H1 (cell line): ENCODE results near the gene RAP1A. TPM values are rescaled to one million over a fixed set of nuclear protein-coding genes. Genes with fewer than 3 reads are reported as not detected.

Experiments
- CTCF ChIA-PET: fragments of 300-600 bp; sonication (Branson Sonifier 250); formaldehyde crosslinking; loops from one replicate; lab custom pipeline; 2021; ENCODE audit not compliant: partially characterized antibody; lab: Charles Lee
- POLR2A ChIA-PET: fragments of 300-600 bp; sonication (Branson Sonifier 250); formaldehyde crosslinking; loops from one replicate; lab custom pipeline; 2021; ENCODE audit warnings: inconsistent platforms; ENCODE audit not compliant: partially characterized antibody; lab: Charles Lee
- DNase-seq, 2 experiments: peaks; one replicate each; pipeline versions ENCODE4 v3.0.0 to v3.0.0-alpha.2; 2010 to 2022; ENCODE audit warnings: low spot score in 2 of 2, low read depth in 1 of 2, mixed read lengths in 1 of 2
- FAIRE-seq: peaks from 2 replicates; lab custom pipeline; 2011; peaks lifted over from hg19 to GRCh38; lab: Jason Lieb, UNC
- H2AFZ ChIP-seq: 2 replicates; pipeline ENCODE4 v1.8.1; 2012; ENCODE audit warnings: low read length, inconsistent platforms
- H2AK5ac ChIP-seq: 2 replicates; pipeline ENCODE4 v1.6.1; 2013; ENCODE audit warnings: low read depth, low read length
- H2BK120ac ChIP-seq: replicated peaks from 2 replicates; pipeline ENCODE3; 2013; ENCODE audit warnings: low read depth, low read length, inconsistent platforms
- H2BK12ac ChIP-seq: 2 replicates; pipeline ENCODE4 v1.6.1; 2013; ENCODE audit warnings: low read depth, low read length
- H2BK15ac ChIP-seq: 2 replicates; pipeline ENCODE4 v1.6.1; 2013; ENCODE audit warnings: low read length
- H2BK20ac ChIP-seq: 2 replicates; pipeline ENCODE4 v1.6.1; 2013; ENCODE audit warnings: low read length
- H2BK5ac ChIP-seq: 2 replicates; pipeline ENCODE4 v1.6.1; 2013; ENCODE audit warnings: low read depth, low read length
- H3K14ac ChIP-seq: 2 replicates; pipeline ENCODE4 v1.6.1; 2013; ENCODE audit warnings: inconsistent platforms; ENCODE audit not compliant: insufficient read length
- H3K18ac ChIP-seq: 2 replicates; pipeline ENCODE4 v1.6.1; 2013; ENCODE audit warnings: low read length; ENCODE audit errors: extremely low read depth
- H3K23ac ChIP-seq: 2 replicates; pipeline ENCODE4 v1.6.1; 2013; ENCODE audit warnings: inconsistent platforms; ENCODE audit not compliant: insufficient read length
- H3K23me2 ChIP-seq: 2 replicates; pipeline ENCODE4 v1.6.1; 2013; ENCODE audit warnings: low read depth, low read length
- H3K27ac ChIP-seq: 2 replicates; pipeline ENCODE4 v1.6.1; 2011; ENCODE audit warnings: low read depth, low read length, inconsistent platforms
- H3K27me3 ChIP-seq, 4 experiments: replicated peaks in 1 of 4; 1 replicate in 1 of 4; 2 replicates in 3 of 4; pipeline versions ENCODE4 v1.6.1 to v1.8.1; 2011 to 2013; ENCODE audit warnings: low read length in 3 of 4, mild to moderate bottlenecking in 3 of 4, inconsistent platforms in 2 of 4, mixed read lengths in 2 of 4, moderate library complexity in 1 of 4; ENCODE audit not compliant: control insufficient read depth in 3 of 4, insufficient read depth in 3 of 4; ENCODE audit errors: extremely low read depth in 1 of 4
- H3K36me3 ChIP-seq, 4 experiments: 2 replicates each; pipeline versions ENCODE4 v1.6.1 to v1.8.1; 2011 to 2013; ENCODE audit warnings: mild to moderate bottlenecking in 4 of 4, low read length in 3 of 4, moderate library complexity in 2 of 4, control low read depth in 1 of 4, inconsistent platforms in 1 of 4; ENCODE audit not compliant: insufficient read depth in 4 of 4, control insufficient read depth in 2 of 4
- H3K4ac ChIP-seq: replicated peaks from 2 replicates; pipeline ENCODE3; 2013; ENCODE audit warnings: low read length, low read depth, mixed read lengths, inconsistent platforms; ENCODE audit not compliant: insufficient read length
- H3K4me1 ChIP-seq, 4 experiments: replicated peaks in 1 of 4; 1 replicate in 1 of 4; 2 replicates in 3 of 4; pipeline versions ENCODE4 v1.6.1 to v1.8.1; 2011 to 2013; ENCODE audit warnings: low read length in 3 of 4, inconsistent platforms in 2 of 4, mixed read lengths in 1 of 4; ENCODE audit not compliant: insufficient read depth in 4 of 4, control insufficient read depth in 3 of 4
- H3K4me2 ChIP-seq, 2 experiments: 2 replicates each; pipeline versions ENCODE4 v1.6.1 to v1.8.1; 2011 to 2013; ENCODE audit warnings: low read depth in 2 of 2, low read length in 2 of 2, control low read depth in 1 of 2, inconsistent platforms in 1 of 2, mild to moderate bottlenecking in 1 of 2; ENCODE audit not compliant: insufficient read depth in 1 of 2
- H3K4me3 ChIP-seq, 4 experiments: fragments of 200-600, 300-600 bp in 1 of 4; sonication (generic), shearing (Covaris generic), sonication (Bioruptor Twin) in 1 of 4; 2 replicates each; pipeline versions ENCODE4 v1.5.1 to v1.8.1; 2011 to 2016; ENCODE audit warnings: low read length in 4 of 4, low read depth in 3 of 4, control low read depth in 2 of 4, inconsistent platforms in 2 of 4, mild to moderate bottlenecking in 2 of 4, mixed read lengths in 1 of 4, moderate library complexity in 1 of 4; ENCODE audit not compliant: insufficient read depth in 2 of 4; ENCODE audit errors: extremely low read depth in 1 of 4
- H3K56ac ChIP-seq: replicated peaks from 2 replicates; pipeline ENCODE3; 2013; ENCODE audit warnings: low read depth, mild to moderate bottlenecking, mixed read lengths, low read length, inconsistent platforms; ENCODE audit not compliant: insufficient read length
- H3K79me1 ChIP-seq: 2 replicates; pipeline ENCODE4 v1.6.1; 2013; ENCODE audit warnings: low read depth, low read length, control low read depth
- H3K79me2 ChIP-seq, 2 experiments: 2 replicates each; pipeline versions ENCODE4 v1.6.1 to v1.8.1; 2012 to 2013; ENCODE audit warnings: low read length in 2 of 2, mild to moderate bottlenecking in 2 of 2, inconsistent platforms in 1 of 2; ENCODE audit not compliant: insufficient read depth in 2 of 2, control insufficient read depth in 1 of 2
- H3K9ac ChIP-seq, 4 experiments: replicated peaks in 1 of 4; 1 replicate in 1 of 4; 2 replicates in 3 of 4; pipeline versions ENCODE4 v1.6.1 to v1.8.1; 2011 to 2013; ENCODE audit warnings: low read depth in 3 of 4, low read length in 3 of 4, control low read depth in 2 of 4, mild to moderate bottlenecking in 2 of 4, moderate library complexity in 2 of 4, inconsistent platforms in 1 of 4; ENCODE audit errors: extremely low read depth in 1 of 4
- H3K9me3 ChIP-seq, 2 experiments: 2 replicates each; pipeline versions ENCODE4 v1.6.1 to v1.8.1; 2012 to 2013; ENCODE audit warnings: mild to moderate bottlenecking in 2 of 2, moderate library complexity in 2 of 2, control low read depth in 1 of 2, inconsistent platforms in 1 of 2, low read depth in 1 of 2, low read length in 1 of 2, mixed read lengths in 1 of 2; ENCODE audit not compliant: insufficient read depth in 2 of 2
- H4K20me1 ChIP-seq, 2 experiments: replicated peaks in 1 of 2; 2 replicates each; pipeline versions ENCODE3 to v1.8.1; 2011 to 2013; ENCODE audit warnings: inconsistent platforms in 2 of 2, low read length in 2 of 2, mild to moderate bottlenecking in 1 of 2; ENCODE audit not compliant: insufficient read depth in 2 of 2, control insufficient read depth in 1 of 2
- H4K5ac ChIP-seq: 2 replicates; pipeline ENCODE4 v1.6.1; 2013; ENCODE audit warnings: low read length, low read depth, mixed read lengths, inconsistent platforms; ENCODE audit not compliant: insufficient read length
- H4K8ac ChIP-seq: 2 replicates; pipeline ENCODE4 v1.8.0; 2013; ENCODE audit warnings: mild to moderate bottlenecking, moderate library complexity, low read length, inconsistent platforms; ENCODE audit not compliant: insufficient read depth; ENCODE audit errors: extremely low read depth
- H4K91ac ChIP-seq: replicated peaks from 2 replicates; pipeline ENCODE3; 2013; ENCODE audit warnings: low read length, mixed read lengths, inconsistent platforms; ENCODE audit not compliant: insufficient read length
- BACH1 ChIP-seq: IDR thresholded peaks from 2 replicates; pipeline ENCODE4 v1.6.1; 2012; ENCODE audit warnings: low read length, improper control_type of control experiment
- MAFK ChIP-seq: IDR thresholded peaks from 2 replicates; pipeline ENCODE4 v1.6.1; 2012; ENCODE audit warnings: low read depth, mild to moderate bottlenecking, improper control_type of control experiment, low read length
- RAD21 ChIP-seq, 2 experiments: IDR thresholded peaks in 1 of 2; conservative IDR thresholded peaks in 1 of 2; 2 replicates each; pipeline ENCODE4 v1.6.1; 2011; ENCODE audit warnings: low read depth in 2 of 2, low read length in 2 of 2, improper control_type of control experiment in 1 of 2, inconsistent platforms in 1 of 2, mild to moderate bottlenecking in 1 of 2, moderate library complexity in 1 of 2
- WGBS, 2 experiments: shearing (Covaris generic) in 1 of 2; methylation state at CpG; one replicate each; pipeline versions ENCODE4 v1.1.6 to v1.1.7; 2013 to 2015; ENCODE audit warnings: low lambda C conversion rate in 2 of 2, mixed read lengths in 2 of 2, inconsistent platforms in 1 of 2, low coverage in 1 of 2, missing lambda C conversion rate in 1 of 2; ENCODE audit not compliant: insufficient replicate concordance in 2 of 2, insufficient coverage in 1 of 2, insufficient read length in 1 of 2; ENCODE audit errors: extremely low coverage in 1 of 2, missing lambda C conversion rate in 1 of 2; 5-methylcytosine and 5-hydroxymethylcytosine counted together
- polyA plus RNA-seq, 7 experiments: library from polyadenylated mRNA; depleted of rRNA in 3 of 7; stranded (reverse) in 5 of 7; unstranded in 2 of 7; fragments of >200 nt in 5 of 7; fragments of 200-250 nt in 2 of 7; gene quantifications; 1 replicate in 5 of 7; 2 replicates in 1 of 7; 4 replicates in 1 of 7; pipeline versions ENCODE4 v1.2.1 to v1.2.3, GENCODE V29; 2011 to 2013; ENCODE audit warnings: missing spikeins in 2 of 7, mixed read lengths in 2 of 7
- total RNA-seq: library from RNA; stranded (reverse); fragmentation: NEBNext Ultra II Directional; extraction: Animal tissue kit (Norgen Biotek cat#: 25700); gene quantifications from 2 replicates; pipeline ENCODE4 v1.2.1, GENCODE V29; 2021

Gene RAP1A
- total and polyA plus RNA-seq, 2 of the 8 experiments (the other 6 are each of a cell fraction or from before 2014, with no cell fraction given) = 10.9 to 35.8 TPM

DNA sequence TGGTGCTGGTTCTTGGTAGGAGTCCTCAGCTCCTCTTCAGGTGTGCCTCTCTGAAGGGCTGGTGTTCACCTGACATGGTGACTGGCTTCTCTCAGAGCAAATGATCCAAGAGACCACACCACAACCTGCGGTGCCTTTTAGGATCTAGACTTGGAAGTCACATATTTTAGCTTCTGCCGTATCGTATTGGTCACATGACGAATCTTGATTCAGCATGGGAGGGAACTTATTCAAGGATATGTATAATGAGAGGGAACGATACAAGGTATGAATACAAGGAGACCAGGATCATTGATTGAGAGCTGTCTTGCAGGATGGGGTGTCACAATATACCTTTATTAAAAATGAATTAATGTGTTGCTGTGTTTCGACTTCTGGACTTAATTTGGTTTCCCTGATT, 58.0 kb downstream of the RAP1A start:
- H3K4me1 ChIP-seq = peaks cover 0 to 3% (median 0%) of the 10 kb centered on the region in 4 experiments; a peak in 2 of 7 replicates
- H4K91ac ChIP-seq = no peak overlapping the region
- H2BK15ac ChIP-seq = no peak overlapping the region
- H2BK120ac ChIP-seq = no peak overlapping the region
- POLR2A ChIA-PET = no interaction called here
- H3K23me2 ChIP-seq = no peaks in the 10 kb centered on the region
- no peak overlapping the region for H3K27ac ChIP-seq
- no peak for FAIRE-seq
- H4K5ac ChIP-seq = no peak overlapping the region
- TF ChIP-seq BACH1 = no peak
- no peak for TF ChIP-seq MAFK
- no peak for TF ChIP-seq RAD21 (IDR thresholded peaks at IDR 0.05 in 1 of 2, conservative IDR thresholded peaks at IDR 0.05 in 1 of 2; ENCODE audit: low read depth in 2 of 2, low read length in 2 of 2)
- TF ChIP-seq, all 59 proteins: peak for 0
- no peak overlapping the region for H4K8ac ChIP-seq
- H3K9me3 ChIP-seq = peaks cover 0 to 4% of the 10 kb centered on the region in 2 experiments; a peak in 1 of 4 replicates
- no peak overlapping the region for H2BK20ac ChIP-seq
- WGBS, 2 experiments = 86% methylated on average over 6 of the region's 6 CpGs; no CpG with 5 or more reads in 1 of the 2 experiments
- no peaks in the 10 kb centered on the region for H3K27me3 ChIP-seq
- H3K4ac ChIP-seq = no peak overlapping the region
- H3K18ac ChIP-seq = no peak overlapping the region
- no peak overlapping the region for H3K4me2 ChIP-seq
- H3K9ac ChIP-seq = no peak overlapping the region
- H2BK12ac ChIP-seq = no peak overlapping the region
- no peaks in the 10 kb centered on the region for H4K20me1 ChIP-seq
- H2BK5ac ChIP-seq = no peak overlapping the region
- peaks cover 0 to 22% of the 10 kb centered on the region in 2 experiments; a peak in 3 of 4 replicates for H3K79me2 ChIP-seq
- no peak for DNase-seq
- CTCF ChIA-PET = interaction anchor here (1.4 kb wide), 1 partner anchor 37 kb away, joined by 3 read pairs; no protein-coding TSS in a partner anchor
- H3K36me3 ChIP-seq = no peaks in the 10 kb centered on the region; a peak in 1 of 8 replicates
- H3K4me3 ChIP-seq = no peak overlapping the region
- H2AFZ ChIP-seq = no peak overlapping the region
- no peak overlapping the region for H3K56ac ChIP-seq
- no peak overlapping the region for H2AK5ac ChIP-seq
- no peak overlapping the region for H3K23ac ChIP-seq
- H3K79me1 ChIP-seq = no peaks in the 10 kb centered on the region
- H3K14ac ChIP-seq = no peak overlapping the region
